ENCODE measurements around the gene SHC4.

- no peak for TF ChIP-seq EZH2phosphoT487 (IDR thresholded peaks at IDR 0.05; ENCODE audit: borderline replicate concordance, low read depth, low read length)
- TF ChIP-seq, protein P1, sequence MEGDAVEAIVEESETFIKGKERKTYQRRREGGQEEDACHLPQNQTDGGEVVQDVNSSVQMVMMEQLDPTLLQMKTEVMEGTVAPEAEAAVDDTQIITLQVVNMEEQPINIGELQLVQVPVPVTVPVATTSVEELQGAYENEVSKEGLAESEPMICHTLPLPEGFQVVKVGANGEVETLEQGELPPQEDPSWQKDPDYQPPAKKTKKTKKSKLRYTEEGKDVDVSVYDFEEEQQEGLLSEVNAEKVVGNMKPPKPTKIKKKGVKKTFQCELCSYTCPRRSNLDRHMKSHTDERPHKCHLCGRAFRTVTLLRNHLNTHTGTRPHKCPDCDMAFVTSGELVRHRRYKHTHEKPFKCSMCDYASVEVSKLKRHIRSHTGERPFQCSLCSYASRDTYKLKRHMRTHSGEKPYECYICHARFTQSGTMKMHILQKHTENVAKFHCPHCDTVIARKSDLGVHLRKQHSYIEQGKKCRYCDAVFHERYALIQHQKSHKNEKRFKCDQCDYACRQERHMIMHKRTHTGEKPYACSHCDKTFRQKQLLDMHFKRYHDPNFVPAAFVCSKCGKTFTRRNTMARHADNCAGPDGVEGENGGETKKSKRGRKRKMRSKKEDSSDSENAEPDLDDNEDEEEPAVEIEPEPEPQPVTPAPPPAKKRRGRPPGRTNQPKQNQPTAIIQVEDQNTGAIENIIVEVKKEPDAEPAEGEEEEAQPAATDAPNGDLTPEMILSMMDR (conservative IDR thresholded peaks at IDR 0.05; ENCODE audit: low read length), result no peak
Observed at GRCh38 chr15:48798319-48798718, 165.4 kb downstream of the SHC4 start.

Measured in OCI-LY7 (cell line).